Common myeloid progenitor, CD34-positive (primary cell): ENCODE data around the gene SUGCT.

Experiments
- CTCF ChIA-PET: fragments of 350-600 bp; sonication (Branson Sonifier 250); formaldehyde crosslinking; loops from one replicate; lab custom pipeline; 2021; ENCODE audit warnings: antibody characterized with exemption; lab: Charles Lee
- POLR2A ChIA-PET: fragments of 350-600 bp; sonication (Branson Sonifier 250); formaldehyde crosslinking; loops from one replicate; lab custom pipeline; 2021; ENCODE audit warnings: antibody characterized with exemption; lab: Charles Lee
- DNase-seq, 3 donors: peaks; one replicate each; pipeline versions ENCODE4 v3.0.0 to v3.0.0-alpha.2; 2013
- H3K27ac ChIP-seq, 2 experiments: 1 replicate in 1 of 2; 2 replicates in 1 of 2; pipeline ENCODE4 v1.7.0; 2013; ENCODE audit warnings: inconsistent platforms in 2 of 2, low read length in 2 of 2, mild to moderate bottlenecking in 2 of 2, low read depth in 1 of 2, moderate library complexity in 1 of 2; ENCODE audit not compliant: severe bottlenecking in 2 of 2, insufficient read depth in 1 of 2, poor library complexity in 1 of 2
- H3K27me3 ChIP-seq, 5 experiments: replicated peaks in 2 of 5; 1 replicate in 3 of 5; 2 replicates in 2 of 5; pipeline versions ENCODE4 v1.6.1 to v1.7.0; 2013; ENCODE audit warnings: low read length in 4 of 5, mild to moderate bottlenecking in 2 of 5, moderate library complexity in 2 of 5, inconsistent platforms in 1 of 5; ENCODE audit not compliant: insufficient read depth in 5 of 5, control insufficient read depth in 4 of 5
- H3K36me3 ChIP-seq, 4 experiments: 1 replicate in 2 of 4; 2 replicates in 2 of 4; pipeline versions ENCODE4 v1.6.1 to v1.7.0; 2013; ENCODE audit warnings: low read length in 3 of 4, control low read depth in 1 of 4, mild to moderate bottlenecking in 1 of 4; ENCODE audit not compliant: control insufficient read depth in 4 of 4, insufficient read depth in 4 of 4
- H3K4me1 ChIP-seq, 4 experiments: 1 replicate in 3 of 4; 2 replicates in 1 of 4; pipeline versions ENCODE4 v1.6.1 to v1.7.1; 2013; ENCODE audit warnings: low read length in 3 of 4, mild to moderate bottlenecking in 3 of 4, control low read depth in 1 of 4, inconsistent platforms in 1 of 4, moderate library complexity in 1 of 4; ENCODE audit not compliant: control insufficient read depth in 4 of 4, insufficient read depth in 4 of 4; ENCODE audit errors: control extremely low read depth in 1 of 4
- H3K4me3 ChIP-seq, 7 experiments: 1 replicate in 4 of 7; 2 replicates in 3 of 7; pipeline versions ENCODE4 v1.5.1 to v1.7.0; 2013; ENCODE audit warnings: mild to moderate bottlenecking in 7 of 7, low read length in 6 of 7, moderate library complexity in 6 of 7, inconsistent platforms in 2 of 7, low read depth in 2 of 7, control low read depth in 1 of 7; ENCODE audit not compliant: insufficient read depth in 4 of 7, control insufficient read depth in 1 of 7; ENCODE audit errors: extremely low read depth in 1 of 7
- H3K9me3 ChIP-seq, 5 experiments: 1 replicate in 4 of 5; 2 replicates in 1 of 5; pipeline versions ENCODE4 v1.6.1 to v1.7.1; 2013; ENCODE audit warnings: low read length in 4 of 5, mild to moderate bottlenecking in 2 of 5, inconsistent platforms in 1 of 5, low read depth in 1 of 5, moderate library complexity in 1 of 5; ENCODE audit not compliant: control insufficient read depth in 4 of 5, insufficient read depth in 2 of 5; ENCODE audit errors: control extremely low read depth in 1 of 5
- WGBS: methylation state at CpG from one replicate; pipeline ENCODE4 v1.1.5; 2013; ENCODE audit not compliant: insufficient coverage; 5-methylcytosine and 5-hydroxymethylcytosine counted together

The SUGCT gene

DNA sequence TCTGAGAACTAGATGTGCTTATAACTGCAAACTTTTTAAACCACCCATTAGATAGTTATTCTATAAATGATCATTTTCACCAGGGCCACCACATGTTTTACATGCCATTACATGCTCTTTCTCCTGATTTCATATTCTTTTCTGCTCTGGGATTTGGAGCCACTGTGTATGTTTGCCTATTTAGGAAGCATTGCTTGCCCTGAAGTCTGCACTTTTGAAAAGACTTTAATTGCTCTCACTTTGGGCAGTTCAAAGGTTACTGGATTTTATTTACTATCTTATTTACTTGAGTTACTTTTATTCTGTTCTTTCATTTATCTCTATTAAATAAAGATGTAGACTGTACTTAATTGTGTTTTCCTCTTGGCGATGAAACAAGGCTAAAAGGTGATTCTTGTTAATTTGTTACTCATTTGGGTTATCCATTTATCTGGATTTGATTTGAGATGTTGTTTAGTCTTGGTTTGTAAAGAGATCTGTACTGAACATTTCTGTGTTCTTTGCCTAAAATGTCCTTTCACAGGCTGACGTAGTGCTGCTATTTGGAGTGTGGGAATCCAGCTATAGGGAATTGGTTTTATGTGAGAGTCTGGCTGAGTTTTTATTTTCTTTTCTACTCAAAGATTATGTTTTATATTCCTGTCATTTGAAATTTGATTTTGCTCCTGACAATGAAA, 88.8 kb downstream of the SUGCT start:
- ChIA-PET CTCF (interaction anchor here (2.1 kb wide), 1 partner anchor 9 kb away, joined by 15 read pairs; no protein-coding TSS in a partner anchor), POLR2A (no interaction called here)
- DNase-seq: no peak
- Histone ChIP-seq H3K4me1 (peaks cover 0 to 12% (median 8%) of the 10 kb centered on the region in 4 experiments), H3K27ac (no peak overlapping the region), H3K4me3 (no peak overlapping the region), H3K36me3 (no peaks in the 10 kb centered on the region), H3K9me3 (no peaks in the 10 kb centered on the region), H3K27me3 (no peaks in the 10 kb centered on the region)
- WGBS: no CpG with 5 or more reads among the region's 2 CpGs

DNA sequence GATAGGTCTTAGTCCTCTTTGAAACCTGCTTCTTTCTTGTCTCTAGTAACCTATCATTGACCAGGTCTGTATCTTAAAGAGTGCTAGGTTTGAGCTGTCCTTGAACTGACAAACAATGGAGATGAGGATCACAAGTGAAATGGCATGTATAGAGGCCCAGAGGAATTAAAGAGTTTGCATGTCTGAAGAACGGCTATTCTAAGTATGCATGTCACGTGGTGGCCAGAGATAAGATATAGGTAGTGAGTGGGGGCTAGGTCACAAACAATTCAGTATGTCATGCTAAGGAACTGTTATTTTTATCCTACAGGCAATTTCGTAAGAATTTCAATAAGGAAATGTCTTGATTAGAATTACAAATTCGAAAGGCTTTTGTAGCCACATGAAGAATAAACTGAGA, 95.3 kb downstream of the SUGCT start:
- Histone ChIP-seq H3K36me3 (no peaks in the 10 kb centered on the region), H3K4me3 (no peak overlapping the region), H3K9me3 (no peaks in the 10 kb centered on the region), H3K4me1 (peaks cover 0 to 8% (median 2%) of the 10 kb centered on the region in 4 experiments), H3K27ac (no peak overlapping the region), H3K27me3 (no peaks in the 10 kb centered on the region)
- peak in 1 of 3 donors; percentile 8 for DNase-seq
- 81% methylated on average over 2 of the region's 4 CpGs for WGBS
- ChIA-PET CTCF (interaction anchor here (0.8 to 4.2 kb wide), 3 partner anchors 15 to 376 kb away, joined by 3 to 34 read pairs (median 3); no protein-coding TSS in a partner anchor), POLR2A (no interaction called here)

DNA sequence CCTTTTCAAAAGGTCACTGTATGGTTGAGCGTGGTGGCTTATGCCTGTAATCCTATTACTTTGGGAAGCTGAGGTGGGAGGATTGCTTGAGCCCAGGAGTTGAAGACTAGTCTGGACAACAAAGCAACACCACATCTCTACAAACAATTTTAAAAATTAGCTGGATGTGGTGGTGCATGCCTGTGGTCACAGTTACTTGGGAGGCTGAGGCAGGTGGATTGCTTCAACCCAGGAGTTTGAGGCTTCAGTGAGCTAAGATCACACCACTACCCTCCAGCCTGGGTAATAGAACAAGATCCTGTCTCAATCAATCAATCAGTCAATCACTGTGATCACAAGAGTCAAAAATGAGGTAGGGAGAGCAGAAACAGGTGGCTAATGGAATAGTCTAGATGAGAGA, 97.0 kb downstream of the SUGCT start:
- Histone ChIP-seq H3K27ac (no peak overlapping the region), H3K27me3 (no peaks in the 10 kb centered on the region), H3K9me3 (no peaks in the 10 kb centered on the region), H3K4me3 (no peak overlapping the region), H3K36me3 (no peaks in the 10 kb centered on the region), H3K4me1 (peaks cover 0 to 8% (median 2%) of the 10 kb centered on the region in 4 experiments)
- CTCF ChIA-PET: interaction anchor here (0.6 to 4.2 kb wide), 28 partner anchors 9 to 1661 kb away, joined by 3 to 34 read pairs (median 4); partner anchors contain the start of gene INHBA
- WGBS: no CpG with 5 or more reads among the region's 1 CpG
- POLR2A ChIA-PET: interaction anchor here (0.6 kb wide), 1 partner anchor 217 kb away, joined by 3 read pairs; no protein-coding TSS in a partner anchor
- DNase-seq: no peak

DNA sequence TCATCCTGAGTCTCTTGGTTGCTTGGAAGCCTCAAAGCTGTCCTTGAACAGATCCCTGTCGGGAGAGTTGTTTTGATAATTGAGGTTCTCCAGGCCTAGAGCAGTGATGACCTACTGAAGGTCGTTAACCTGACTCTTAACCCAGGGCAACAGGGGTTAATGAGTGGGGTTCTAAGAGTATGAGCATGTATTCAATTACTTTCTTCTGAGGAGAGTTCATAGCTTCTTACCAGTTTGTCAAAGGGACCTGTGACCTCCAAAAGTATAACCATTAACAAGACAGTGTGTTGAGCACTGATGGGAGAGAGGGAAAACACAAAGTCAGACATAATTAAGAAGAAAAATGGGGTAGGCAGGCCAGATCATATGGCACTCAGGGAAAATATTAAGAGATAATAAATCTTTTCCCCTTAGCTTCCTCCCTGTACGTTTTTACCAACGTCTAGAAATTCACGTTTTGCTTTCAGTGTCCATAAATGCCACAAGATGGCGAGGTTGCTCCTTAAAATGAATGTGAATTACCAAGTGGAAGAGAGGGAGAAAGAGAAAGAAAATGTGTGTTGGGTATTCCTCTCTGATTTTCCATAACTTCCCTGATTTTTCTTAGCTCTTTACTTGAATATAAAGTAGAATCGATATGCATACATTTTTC, 97.6 kb downstream of the SUGCT start:
- peaks cover 0 to 8% (median 2%) of the 10 kb centered on the region in 4 experiments for H3K4me1 ChIP-seq
- H3K36me3 ChIP-seq: no peaks in the 10 kb centered on the region
- H3K27ac ChIP-seq: no peak overlapping the region
- H3K27me3 ChIP-seq: no peaks in the 10 kb centered on the region
- 25% methylated on average over 4 of the region's 7 CpGs for WGBS
- CTCF ChIA-PET: interaction anchor here (0.6 to 4.2 kb wide), 33 partner anchors 10 to 1660 kb away, joined by 3 to 34 read pairs (median 4); partner anchors contain the start of gene INHBA
- peak; percentile 62 to 80 (median 75) for DNase-seq
- H3K9me3 ChIP-seq: no peaks in the 10 kb centered on the region
- POLR2A ChIA-PET: interaction anchor here (0.6 to 0.7 kb wide), 2 partner anchors 218 to 1249 kb away, joined by 3 read pairs; no protein-coding TSS in a partner anchor
- H3K4me3 ChIP-seq: no peak overlapping the region

DNA sequence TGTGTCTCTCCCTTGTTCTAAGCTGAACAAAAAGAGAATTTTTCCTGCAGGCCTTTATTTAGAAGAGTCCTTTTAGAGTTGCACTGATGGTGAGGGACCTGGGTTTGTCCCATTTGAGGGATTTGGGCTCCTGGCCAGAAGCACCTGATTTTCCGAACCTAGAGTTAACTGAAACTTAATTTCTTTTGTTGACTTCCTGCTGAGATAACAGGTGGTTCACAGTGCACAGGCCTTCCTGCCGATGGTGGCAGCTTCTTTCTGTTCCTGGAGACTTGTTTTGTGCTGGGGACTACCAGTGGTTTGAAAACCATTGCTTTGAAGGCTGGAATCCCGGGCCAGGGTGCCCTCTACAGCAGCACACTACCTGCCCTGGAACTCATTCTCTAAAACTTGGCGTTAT, 99.2 kb downstream of the SUGCT start:
- Histone ChIP-seq H3K4me1 (peaks cover 0 to 8% (median 2%) of the 10 kb centered on the region in 4 experiments), H3K36me3 (no peaks in the 10 kb centered on the region), H3K9me3 (no peaks in the 10 kb centered on the region), H3K27me3 (no peaks in the 10 kb centered on the region), H3K4me3 (no peak overlapping the region), H3K27ac (no peak overlapping the region)
- peak in 1 of 3 donors; percentile 10 for DNase-seq
- POLR2A ChIA-PET: no interaction called here
- WGBS: 14% methylated on average over 2 of the region's 4 CpGs
- CTCF ChIA-PET: interaction anchor here (0.8 to 4.2 kb wide), 8 partner anchors 12 to 1471 kb away, joined by 3 to 34 read pairs (median 4); no protein-coding TSS in a partner anchor

DNA sequence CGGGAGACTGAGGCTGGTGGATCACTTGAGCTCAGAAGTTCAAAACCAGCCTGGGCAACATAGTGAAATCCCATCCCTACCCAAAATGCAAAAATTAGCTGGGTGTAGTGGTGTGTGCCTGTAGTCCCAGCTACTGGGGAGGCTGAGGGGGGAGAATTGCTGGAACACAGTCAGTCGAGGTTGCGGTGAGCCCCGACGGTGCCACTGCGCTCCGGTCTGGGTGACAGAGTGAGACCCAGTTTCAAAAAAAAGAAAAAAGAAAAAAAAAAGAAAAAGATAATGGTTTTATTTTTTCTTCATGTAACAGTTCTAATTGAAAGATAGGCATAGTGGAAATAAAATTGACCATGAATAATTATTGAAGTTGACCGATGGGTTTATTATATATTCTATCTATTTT, 99.9 kb downstream of the SUGCT start:
- ChIA-PET POLR2A (no interaction called here), CTCF (interaction anchor here (0.8 to 3.1 kb wide), 4 partner anchors 14 to 1471 kb away, joined by 3 to 14 read pairs (median 4); no protein-coding TSS in a partner anchor)
- Histone ChIP-seq H3K27ac (no peak overlapping the region), H3K27me3 (no peaks in the 10 kb centered on the region), H3K4me1 (peaks cover 0 to 8% (median 2%) of the 10 kb centered on the region in 4 experiments), H3K36me3 (no peaks in the 10 kb centered on the region), H3K4me3 (no peak overlapping the region), H3K9me3 (no peaks in the 10 kb centered on the region)
- 100% methylated on average over 4 of the region's 8 CpGs for WGBS
- DNase-seq: no peak
